ENCODE measurements around the gene RPH3AL. TPM values are rescaled to one million over a fixed set of nuclear protein-coding genes. Genes with fewer than 3 reads are reported as not detected.

The RPH3AL gene
- total RNA-seq, 4 donors from 2014 or later, result 24.3 to 90.5 (median 47.2) TPM

GRCh38 chr17:183021-183420 lies 169.6 kb downstream of the RPH3AL start:
- Histone ChIP-seq H3K27me3 (peaks cover 74% of the 10 kb centered on the region), H3K9me3 (no peaks in the 10 kb centered on the region), H3K4me3 (no peak overlapping the region), H3K36me3 (no peaks in the 10 kb centered on the region), H3K27ac (no peak overlapping the region), H3K4me1 (peaks cover 5 to 14% (median 13%) of the 10 kb centered on the region in 4 donors)
- TF ChIP-seq CTCF (IDR thresholded peaks at IDR 0.05), result no peak
- TF ChIP-seq EP300 (IDR thresholded peaks at IDR 0.05; ENCODE audit: low read depth), result no peak
- TF ChIP-seq POLR2A (IDR thresholded peaks at IDR 0.05), result no peak
- no peak for TF ChIP-seq POLR2AphosphoS5 (IDR thresholded peaks at IDR 0.05)
- in situ Hi-C loops (cut with MboI; ENCODE audit: low pct_ligation_motif_present in 1 of 4, low pct_unique_long_range_greater_than_20kb in 1 of 4, low sequenced_read_pairs in 3 of 4) (no loop called here), intact Hi-C loops (cut with DNase I; ENCODE audit: low total_unique reads) (no loop called here)
- DNase-seq, result no peak
- 79 to 87% methylated on average over 5 to 8 of the region's 8 CpGs for WGBS, 2 donors (ENCODE audit: low coverage in 1 of 2)

- no peak overlapping the region for H3K27ac ChIP-seq
- peaks cover 81% of the 10 kb centered on the region for H3K27me3 ChIP-seq
- peaks cover 5 to 14% (median 13%) of the 10 kb centered on the region in 4 donors for H3K4me1 ChIP-seq
- no peak for DNase-seq
- peak overlapping the region in 1 of 4 donors; percentile 43 for H3K4me3 ChIP-seq
- 27 to 54% methylated on average over 3 to 18 of the region's 18 CpGs for WGBS, 2 donors (ENCODE audit: low coverage in 1 of 2)
- in situ Hi-C loops (cut with MboI; ENCODE audit: low pct_ligation_motif_present in 1 of 4, low pct_unique_long_range_greater_than_20kb in 1 of 4, low sequenced_read_pairs in 3 of 4) (no loop called here), intact Hi-C loops (cut with DNase I; ENCODE audit: low total_unique reads) (no loop called here)
- H3K36me3 ChIP-seq, result no peaks in the 10 kb centered on the region
- no peak for TF ChIP-seq EP300 (IDR thresholded peaks at IDR 0.05; ENCODE audit: low read depth)
- TF ChIP-seq POLR2AphosphoS5 (IDR thresholded peaks at IDR 0.05), result no peak
- no peak for TF ChIP-seq POLR2A (IDR thresholded peaks at IDR 0.05)
- no peak for TF ChIP-seq CTCF (IDR thresholded peaks at IDR 0.05)
- H3K9me3 ChIP-seq, result no peaks in the 10 kb centered on the region
Observed at GRCh38 chr17:182050-182751, 170.4 kb downstream of the RPH3AL start.

GRCh38 chr17:181245-182049 lies 171.2 kb downstream of the RPH3AL start, which contains the start of gene DOC2B:
Gene DOC2B, minus strand, starts transcription at chr17:181650. Its CDS starts 171 bp downstream, at chr17:181479.
- in situ Hi-C loops (cut with MboI; ENCODE audit: low pct_ligation_motif_present in 1 of 4, low pct_unique_long_range_greater_than_20kb in 1 of 4, low sequenced_read_pairs in 3 of 4) (no loop called here), intact Hi-C loops (cut with DNase I; ENCODE audit: low total_unique reads) (no loop called here)
- H3K4me1 ChIP-seq, result peaks cover 5 to 14% (median 13%) of the 10 kb centered on the region in 4 donors
- H3K27me3 ChIP-seq, result peaks cover 85% of the 10 kb centered on the region
- peak within 1 kb of the TSS in 3 of 4 donors; percentile 13 to 48 (median 33) for H3K4me3 ChIP-seq
- 13% methylated on average over 70 of the region's 120 CpGs; no CpG with 5 or more reads in 1 of the 2 donors for WGBS, 2 donors (ENCODE audit: low coverage in 1 of 2)
- DNase-seq, result peak; percentile 39
- TF ChIP-seq EP300 (IDR thresholded peaks at IDR 0.05; ENCODE audit: low read depth) (no peak), POLR2AphosphoS5 (IDR thresholded peaks at IDR 0.05) (no peak), POLR2A (IDR thresholded peaks at IDR 0.05) (no peak), CTCF (IDR thresholded peaks at IDR 0.05) (no peak)
- no peaks in the 10 kb centered on the region for H3K36me3 ChIP-seq
- H3K9me3 ChIP-seq, result no peaks in the 10 kb centered on the region
- H3K27ac ChIP-seq, result peak within 1 kb of the TSS; percentile 23 to 41 (median 33)

All from transverse colon (tissue), 4 donors.